ENCODE measurements around the gene C1orf210. TPM values are rescaled to one million over a fixed set of nuclear protein-coding genes. Genes with fewer than 3 reads are reported as not detected.
A peak's percentile ranks its signal among the peaks of the same experiment; 100 is the strongest.

C1orf210 gene
- total and polyA plus RNA-seq, 2 of the 4 experiments (the other 2 are of a cell fraction), result not detected

- Histone ChIP-seq H3K9me1 (ENCODE audit: insufficient read depth, low read length) (peaks cover 2% of the 10 kb centered on the region; the same call in 1 of the 2 replicates), H3K36me3 (ENCODE audit: control insufficient read depth, insufficient read depth, low read length) (no peaks in the 10 kb centered on the region), H2AFZ (replicated peaks; ENCODE audit: low read length, poor library complexity) (no peak overlapping the region), H3K27ac (ENCODE audit: insufficient read depth, low read length) (no peak overlapping the region), H3K14ac (replicated peaks; ENCODE audit: low read depth, low read length) (no peak overlapping the region), H2BK120ac (ENCODE audit: low read depth, low read length) (no peak overlapping the region), H3K56ac (ENCODE audit: extremely low read depth, insufficient read depth, low read length) (no peak overlapping the region), H4K20me1 (ENCODE audit: insufficient read depth, low read length) (no peaks in the 10 kb centered on the region), H2BK5ac (ENCODE audit: low read depth, low read length, poor library complexity, severe bottlenecking) (no peak overlapping the region), H3K4ac (ENCODE audit: low read depth, low read length) (no peak overlapping the region), H3K4me2 (ENCODE audit: low read depth, low read length) (no peak overlapping the region), H3K9me3 (ENCODE audit: control insufficient read depth, insufficient read depth, low read length) (no peaks in the 10 kb centered on the region), H4K5ac (ENCODE audit: low read depth, low read length) (no peak overlapping the region), H4K8ac (ENCODE audit: low read depth in 2 of 2, low read length in 2 of 2) (no peak overlapping the region), H3K27me3 (ENCODE audit: control insufficient read depth, insufficient read depth, low read length) (peaks cover 23% of the 10 kb centered on the region), H2BK15ac (ENCODE audit: low read depth, low read length) (no peak overlapping the region), H3K23ac (ENCODE audit: low read depth, low read length) (no peak overlapping the region), H3K79me1 (ENCODE audit: low read depth in 1 of 2, low read length in 2 of 2) (no peaks in the 10 kb centered on the region), H4K91ac (ENCODE audit: insufficient read depth, low read depth, low read length) (no peak overlapping the region), H2AK9ac (replicated peaks; ENCODE audit: low read depth, low read length, poor library complexity) (peak overlapping the region; percentile 0), H2AK5ac (ENCODE audit: low read depth, low read length) (no peak overlapping the region), H3K18ac (ENCODE audit: low read depth, low read length) (no peak overlapping the region), H2BK20ac (ENCODE audit: low read depth, low read length) (no peak overlapping the region), H3K9ac (ENCODE audit: low read depth, low read length) (no peak overlapping the region), H3K4me1 (ENCODE audit: control insufficient read depth, insufficient read depth, low read length) (no peaks in the 10 kb centered on the region; the same call in 1 of the 2 replicates), H3K4me3 (ENCODE audit: insufficient read depth, low read depth, low read length) (no peak overlapping the region)
- WGBS, 2 experiments (ENCODE audit: extremely low coverage in 2 of 2, insufficient read length in 1 of 2), result 57% methylated on average over 5 of the region's 12 CpGs; no CpG with 5 or more reads in 1 of the 2 experiments
- in situ Hi-C loops (cut with MboI; ENCODE audit: low sequenced_read_pairs) (no loop called here), dilution Hi-C loops (cut with HindIII; ENCODE audit: low sequenced_read_pairs, unreplicated experiment) (no loop called here), intact Hi-C loops (cut with micrococcal nuclease) (no loop called here)
- BruUV-seq (replicated peaks), result no TSS peak
- no peak for ATAC-seq (ENCODE audit: low read depth)
- no peak for TF ChIP-seq CEBPB (IDR thresholded peaks at IDR 0.05; ENCODE audit: low read depth, low read length)
- no peak for DNase-seq
- POLR2A ChIA-PET (ENCODE audit: unreplicated experiment), result no interaction called here
- CTCF ChIA-PET, result no interaction called here
These were observed 3.7 kb upstream of the C1orf210 start for GRCh38 chr1:43288785-43289706.
